ENCODE data around the gene GPS2. TPM values are rescaled to one million over a fixed set of nuclear protein-coding genes. Genes with fewer than 3 reads are reported as not detected.

GPS2 gene
- total and polyA plus RNA-seq, 2 donors (not counting 3 experiments of a cell fraction or from before 2014, with no cell fraction given) = 51.6 to 132 TPM

GRCh38 chr17:7308625-7309433 is 6.3 kb downstream of the GPS2 start:
- Histone ChIP-seq H3K27me3 (ENCODE audit: control insufficient read depth in 2 of 2, insufficient read depth in 2 of 2, low read length in 2 of 2) (no peaks in the 10 kb centered on the region), H3K79me2 (ENCODE audit: control insufficient read depth, insufficient read depth, low read length) (peaks cover 45% of the 10 kb centered on the region), H3K4me3 (replicated peaks in 1 of 3; ENCODE audit: insufficient read depth in 1 of 3, low read depth in 1 of 3, low read length in 3 of 3) (peak overlapping the region; percentile 71 to 93 (median 87)), H3K4me2 (ENCODE audit: insufficient read depth, low read length) (peak overlapping the region; percentile 80), H3K9me3 (replicated peaks; ENCODE audit: control insufficient read depth, insufficient read depth, low read length) (no peaks in the 10 kb centered on the region), H3K36me3 (ENCODE audit: control insufficient read depth in 2 of 2, extremely low read depth in 1 of 2, insufficient read depth in 2 of 2, low read length in 2 of 2) (peaks cover 31 to 35% of the 10 kb centered on the region in 2 experiments), H4K20me1 (replicated peaks; ENCODE audit: control insufficient read depth, extremely low read depth, insufficient read depth, low read length) (peaks cover 4% of the 10 kb centered on the region), H3K4me1 (ENCODE audit: control insufficient read depth, extremely low read depth, insufficient read depth, low read length) (peaks cover 19% of the 10 kb centered on the region), H3K9ac (replicated peaks; ENCODE audit: extremely low read depth, insufficient read depth, low read length) (peak overlapping the region; percentile 97), H3K9me1 (replicated peaks; ENCODE audit: control insufficient read depth, extremely low read depth, insufficient read depth, low read length) (no peaks in the 10 kb centered on the region), H3K27ac (ENCODE audit: insufficient read depth, low read depth, low read length) (peak overlapping the region; percentile 83), H2AFZ (ENCODE audit: low read depth, low read length) (no peak overlapping the region)
- DNase-seq (ENCODE audit: low read depth, low spot score) (peak; percentile 81), FAIRE-seq (peak; percentile 81)
- ChIA-PET CTCF (interaction anchor here (0.9 kb wide), 1 partner anchor 21 kb away, joined by 3 read pairs; the partner anchor contains the start of gene NEURL4), POLR2A (interaction anchor here (0.7 to 0.9 kb wide), 2 partner anchors 21 to 396 kb away, joined by 3 read pairs; partner anchors contain the start of gene EFNB3)
- dilution Hi-C loops (cut with MboI; ENCODE audit: extremely low pct_ligation_motif_present, low sequenced_read_pairs) (no loop called here), intact Hi-C loops (cut with micrococcal nuclease) (loop anchor here (1.0 kb wide), 2 partner anchors 70 to 126 kb away; partner anchors contain the start of genes PHF23 and TMEM102)
- TSS peak; percentile 75 for BruUV-seq (replicated peaks)
- TF ChIP-seq POLR2A (IDR thresholded peaks at IDR 0.05; ENCODE audit: low read depth, low read length) (peak; percentile 68), GATA2 (IDR thresholded peaks at IDR 0.05; ENCODE audit: insufficient read depth, insufficient read length, low read depth, low read length) (no peak)

- Histone ChIP-seq H3K27ac (ENCODE audit: insufficient read depth, low read depth, low read length) (peak overlapping the region; percentile 83), H4K20me1 (replicated peaks; ENCODE audit: control insufficient read depth, extremely low read depth, insufficient read depth, low read length) (peaks cover 4% of the 10 kb centered on the region), H3K4me2 (ENCODE audit: insufficient read depth, low read length) (peak overlapping the region; percentile 80), H3K9ac (replicated peaks; ENCODE audit: extremely low read depth, insufficient read depth, low read length) (peak overlapping the region; percentile 97), H2AFZ (ENCODE audit: low read depth, low read length) (no peak overlapping the region), H3K9me3 (replicated peaks; ENCODE audit: control insufficient read depth, insufficient read depth, low read length) (no peaks in the 10 kb centered on the region), H3K4me1 (ENCODE audit: control insufficient read depth, extremely low read depth, insufficient read depth, low read length) (peaks cover 12% of the 10 kb centered on the region), H3K36me3 (ENCODE audit: control insufficient read depth in 2 of 2, extremely low read depth in 1 of 2, insufficient read depth in 2 of 2, low read length in 2 of 2) (peaks cover 25 to 26% of the 10 kb centered on the region in 2 experiments), H3K4me3 (replicated peaks in 1 of 3; ENCODE audit: insufficient read depth in 1 of 3, low read depth in 1 of 3, low read length in 3 of 3) (peak overlapping the region; percentile 71 to 93 (median 87)), H3K27me3 (ENCODE audit: control insufficient read depth in 2 of 2, insufficient read depth in 2 of 2, low read length in 2 of 2) (no peaks in the 10 kb centered on the region), H3K79me2 (ENCODE audit: control insufficient read depth, insufficient read depth, low read length) (peaks cover 45% of the 10 kb centered on the region), H3K9me1 (replicated peaks; ENCODE audit: control insufficient read depth, extremely low read depth, insufficient read depth, low read length) (no peaks in the 10 kb centered on the region)
- no peak for FAIRE-seq
- TF ChIP-seq EZH2 (IDR thresholded peaks at IDR 0.05; ENCODE audit: borderline replicate concordance, low read depth, low read length, severe bottlenecking) (no peak), MYC (IDR thresholded peaks at IDR 0.05; ENCODE audit: low read depth, low read length) (peak; percentile 88), POLR2AphosphoS5 (IDR thresholded peaks at IDR 0.05; ENCODE audit: insufficient read depth, low read depth, low read length) (peak; percentile 52)
- intact Hi-C loops (cut with micrococcal nuclease) (loop anchor here (1.0 to 2.0 kb wide), 3 partner anchors 69 to 127 kb away; partner anchors contain the start of genes PHF23 and TMEM102), dilution Hi-C loops (cut with MboI; ENCODE audit: extremely low pct_ligation_motif_present, low sequenced_read_pairs) (no loop called here)
- no TSS peak for BruUV-seq (replicated peaks)
- no peak for DNase-seq (ENCODE audit: low read depth, low spot score)
- POLR2A ChIA-PET = interaction anchor here (0.9 kb wide), 1 partner anchor 22 kb away, joined by 3 read pairs; no protein-coding TSS in a partner anchor
- CTCF ChIA-PET = no interaction called here
These were observed 7.2 kb downstream of the GPS2 start for GRCh38 chr17:7307686-7308624.

All from endothelial cell of umbilical vein (primary cell).